GM11168 (cell line): ENCODE results near the gene PKN2.
"Not testable (repeated sequence)": the region's sequence is repeated elsewhere in the genome, so short reads cannot be mapped to it uniquely, and the experiment has no call there.

ENCODE experiments used
- in situ Hi-C: fragments of 300-500 bp; cut with MboI; formaldehyde crosslinking; loops from one replicate; pipeline ENCODE4 v1.12.0; 2022; ENCODE audit warnings: low sequenced_read_pairs; ENCODE audit not compliant: unreplicated experiment

The PKN2 gene

GRCh38 chr1:88673446-88673845, 10.6 kb upstream of the PKN2 start:
- in situ Hi-C loops, result no loop called here

- in situ Hi-C loops, result no loop called here
Measured at GRCh38 chr1:88678405-88678804, 5.7 kb upstream of the PKN2 start.

- in situ Hi-C loops, result no loop called here
Measured at GRCh38 chr1:88680471-88680870, 3.6 kb upstream of the PKN2 start.

- in situ Hi-C loops, result no loop called here
Measured at GRCh38 chr1:88680911-88681622, 3.0 kb upstream of the PKN2 start.

GRCh38 chr1:88684482-88685258, 597 bp downstream of the PKN2 start:
- in situ Hi-C loops, result no loop called here

GRCh38 chr1:88685259-88685620, 1.2 kb downstream of the PKN2 start:
- in situ Hi-C loops, result no loop called here

- in situ Hi-C loops, result no loop called here
Measured at GRCh38 chr1:88691540-88691939, 7.5 kb downstream of the PKN2 start.

GRCh38 chr1:88695781-88696180, 11.7 kb downstream of the PKN2 start:
- in situ Hi-C loops, result no loop called here

GRCh38 chr1:88697503-88697902, 13.4 kb downstream of the PKN2 start:
- in situ Hi-C loops, result no loop called here

- in situ Hi-C loops, result no loop called here
Measured at GRCh38 chr1:88698140-88698539, 14.1 kb downstream of the PKN2 start.

GRCh38 chr1:88698764-88699163, 14.7 kb downstream of the PKN2 start:
- in situ Hi-C loops, result no loop called here

- in situ Hi-C loops, result no loop called here
Measured at GRCh38 chr1:88700425-88701013, 16.4 kb downstream of the PKN2 start.

GRCh38 chr1:88701275-88701674, 17.2 kb downstream of the PKN2 start:
- in situ Hi-C loops, result no loop called here

- in situ Hi-C loops, result not testable (repeated sequence)
Measured at GRCh38 chr1:88701793-88702192, 17.7 kb downstream of the PKN2 start.

GRCh38 chr1:88708011-88708410, 23.9 kb downstream of the PKN2 start:
- in situ Hi-C loops, result no loop called here

GRCh38 chr1:88712907-88713306, 28.8 kb downstream of the PKN2 start:
- in situ Hi-C loops, result not testable (repeated sequence)

GRCh38 chr1:88716571-88716970, 32.5 kb downstream of the PKN2 start:
- in situ Hi-C loops, result not testable (repeated sequence)

GRCh38 chr1:88722492-88722891, 38.4 kb downstream of the PKN2 start:
- in situ Hi-C loops, result no loop called here

GRCh38 chr1:88726697-88727096, 42.6 kb downstream of the PKN2 start:
- in situ Hi-C loops, result no loop called here

- in situ Hi-C loops, result no loop called here
Measured at GRCh38 chr1:88727205-88727604, 43.1 kb downstream of the PKN2 start.

- in situ Hi-C loops, result no loop called here
Measured at GRCh38 chr1:88729297-88729696, 45.2 kb downstream of the PKN2 start.
